Measurements from ENCODE around the gene TRIM58.

- no peak for TF ChIP-seq EP300 (IDR thresholded peaks at IDR 0.05; ENCODE audit: low read depth)
- no peak for TF ChIP-seq CTCF (IDR thresholded peaks at IDR 0.05)
- no peak for TF ChIP-seq POLR2AphosphoS5 (IDR thresholded peaks at IDR 0.05)
- TF ChIP-seq POLR2A (IDR thresholded peaks at IDR 0.05) = no peak
Measured at GRCh38 chr1:247914941-247915662, 58.1 kb downstream of the TRIM58 start.
